Measurements from ENCODE around the gene FALEC. TPM values are rescaled to one million over a fixed set of nuclear protein-coding genes. Genes with fewer than 3 reads are reported as not detected.

FALEC gene
- polyA plus RNA-seq, 1 donor from 2014 or later: not detected

GRCh38 chr1:150529017-150529416 is 13.5 kb downstream of the FALEC start:
- TF ChIP-seq EP300 (conservative IDR thresholded peaks at IDR 0.05; ENCODE audit: poor library complexity, severe bottlenecking) (no peak), TAF1 (IDR thresholded peaks at IDR 0.05; ENCODE audit: low read depth) (no peak), REST (IDR thresholded peaks at IDR 0.05; ENCODE audit: borderline replicate concordance) (no peak), MXI1 (conservative IDR thresholded peaks at IDR 0.05; ENCODE audit: poor library complexity, severe bottlenecking) (no peak), CTCF (IDR thresholded peaks at IDR 0.05; ENCODE audit: poor library complexity, severe bottlenecking) (no peak), POLR2AphosphoS5 (IDR thresholded peaks at IDR 0.05) (no peak), SMC3 (conservative IDR thresholded peaks at IDR 0.05; ENCODE audit: poor library complexity) (no peak), RAD21 (conservative IDR thresholded peaks at IDR 0.05) (no peak), EZH2 (IDR thresholded peaks at IDR 0.05; ENCODE audit: borderline replicate concordance, insufficient read depth, low read length, poor library complexity, severe bottlenecking) (no peak)

GRCh38 chr1:150530491-150531159 is 15.1 kb downstream of the FALEC start:
- Histone ChIP-seq H4K20me1 (ENCODE audit: insufficient read depth) (no peaks in the 10 kb centered on the region), H3K9ac (ENCODE audit: low read length) (no peak overlapping the region), H3K4me2 (ENCODE audit: low read length) (no peak overlapping the region), H3K9me3 (ENCODE audit: low read length) (no peaks in the 10 kb centered on the region), H3K27me3 (ENCODE audit: insufficient read depth, low read depth, low read length) (no peaks in the 10 kb centered on the region), H2AFZ (ENCODE audit: low read depth, low read length) (no peak overlapping the region), H3K9me2 (ENCODE audit: insufficient read depth, low read length) (no peaks in the 10 kb centered on the region), H3K36me3 (ENCODE audit: insufficient read depth, low read length) (no peaks in the 10 kb centered on the region), H3K4me3 (ENCODE audit: low read length) (no peak overlapping the region), H3K79me2 (replicated peaks; ENCODE audit: insufficient read depth, low read length) (no peaks in the 10 kb centered on the region), H3K27ac (ENCODE audit: low read length) (no peak overlapping the region), H3F3A (ENCODE audit: insufficient read depth, low read length, poor library complexity, severe bottlenecking) (no peaks in the 10 kb centered on the region)
- TF ChIP-seq RAD21 (conservative IDR thresholded peaks at IDR 0.05) (no peak), TAF1 (IDR thresholded peaks at IDR 0.05; ENCODE audit: low read depth) (no peak), MXI1 (conservative IDR thresholded peaks at IDR 0.05; ENCODE audit: poor library complexity, severe bottlenecking) (no peak), EZH2 (IDR thresholded peaks at IDR 0.05; ENCODE audit: borderline replicate concordance, insufficient read depth, low read length, poor library complexity, severe bottlenecking) (no peak), SMC3 (conservative IDR thresholded peaks at IDR 0.05; ENCODE audit: poor library complexity) (no peak), REST (IDR thresholded peaks at IDR 0.05; ENCODE audit: borderline replicate concordance) (no peak), POLR2AphosphoS5 (IDR thresholded peaks at IDR 0.05) (no peak), EP300 (conservative IDR thresholded peaks at IDR 0.05; ENCODE audit: poor library complexity, severe bottlenecking) (no peak), CTCF (IDR thresholded peaks at IDR 0.05; ENCODE audit: poor library complexity, severe bottlenecking) (no peak)

More at GRCh38 chr1:150529017-150529416, 13.5 kb downstream of the FALEC start:
- no peak overlapping the region for H3K4me3 ChIP-seq (ENCODE audit: low read length)
- no peak overlapping the region for H3K4me2 ChIP-seq (ENCODE audit: low read length)
- H3K79me2 ChIP-seq (replicated peaks; ENCODE audit: insufficient read depth, low read length): no peaks in the 10 kb centered on the region
- H3K27ac ChIP-seq (ENCODE audit: low read length): no peak overlapping the region
- H3K36me3 ChIP-seq (ENCODE audit: insufficient read depth, low read length): no peaks in the 10 kb centered on the region
- no peak overlapping the region for H2AFZ ChIP-seq (ENCODE audit: low read depth, low read length)
- H3F3A ChIP-seq (ENCODE audit: insufficient read depth, low read length, poor library complexity, severe bottlenecking): no peaks in the 10 kb centered on the region
- no peak overlapping the region for H3K9ac ChIP-seq (ENCODE audit: low read length)
- H3K27me3 ChIP-seq (ENCODE audit: insufficient read depth, low read depth, low read length): no peaks in the 10 kb centered on the region
- no peaks in the 10 kb centered on the region for H4K20me1 ChIP-seq (ENCODE audit: insufficient read depth)
- H3K9me3 ChIP-seq (ENCODE audit: low read length): no peaks in the 10 kb centered on the region
- no peaks in the 10 kb centered on the region for H3K9me2 ChIP-seq (ENCODE audit: insufficient read depth, low read length)
